SK-N-SH treated with all-trans-retinoic acid at 6 μM for 48 hours (cell line): ENCODE results near the gene TMEM107.

Experiments used
- RARB ChIP-seq: fragments of 250-450 bp; sonication (Bioruptor Pico); IDR thresholded peaks from 2 replicates; pipeline ENCODE4 v1.8.0; 2021; ENCODE audit warnings: mild to moderate bottlenecking, moderate library complexity
- SNAI2 ChIP-seq: fragments of 250-450 bp; sonication (Bioruptor Pico); IDR thresholded peaks from 2 replicates; pipeline ENCODE4 v1.5.0; 2020; ENCODE audit warnings: mild to moderate bottlenecking, moderate library complexity
- TOX ChIP-seq: fragments of 250-450 bp; sonication (Bioruptor Pico); IDR thresholded peaks from 2 replicates; pipeline ENCODE4 v1.8.0; 2021; ENCODE audit warnings: mild to moderate bottlenecking, moderate library complexity, borderline replicate concordance
- TF ChIP-seq, protein P1 (sequence below): fragments of 250-450 bp; sonication (Bioruptor Pico); IDR thresholded peaks from 2 replicates; pipeline ENCODE4 v1.8.0; 2020; ENCODE audit warnings: mild to moderate bottlenecking, moderate library complexity, borderline replicate concordance
- TF ChIP-seq, protein P2 (sequence below): fragments of 250-450 bp; sonication (Bioruptor Pico); IDR thresholded peaks from 2 replicates; pipeline ENCODE4 v1.8.0; 2021; ENCODE audit warnings: low read depth, mild to moderate bottlenecking, moderate library complexity, borderline replicate concordance

DNA sequence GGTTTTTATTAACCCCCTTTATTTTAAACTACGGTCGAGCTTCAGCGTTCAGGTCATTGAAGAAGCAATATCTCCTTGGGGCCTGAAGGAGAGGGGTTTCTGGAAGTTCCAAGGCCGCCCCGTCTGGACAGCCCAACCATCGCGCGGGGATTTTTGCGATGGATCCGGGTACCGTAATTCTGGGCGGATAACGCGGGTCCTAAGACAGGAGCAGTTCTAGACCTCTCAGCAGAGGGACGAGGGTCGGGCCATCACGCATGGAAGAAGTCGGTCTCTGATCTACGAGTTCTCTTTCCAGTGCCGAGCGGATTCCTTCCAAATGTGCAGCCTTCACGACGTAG, 10.2 kb upstream of the TMEM107 start:
- no peak for TF ChIP-seq SNAI2 (CRISPR knock-in tag)
- TF ChIP-seq RARB (CRISPR knock-in tag): no peak
- TF ChIP-seq TOX (CRISPR knock-in tag): no peak
- TF ChIP-seq, protein P1, sequence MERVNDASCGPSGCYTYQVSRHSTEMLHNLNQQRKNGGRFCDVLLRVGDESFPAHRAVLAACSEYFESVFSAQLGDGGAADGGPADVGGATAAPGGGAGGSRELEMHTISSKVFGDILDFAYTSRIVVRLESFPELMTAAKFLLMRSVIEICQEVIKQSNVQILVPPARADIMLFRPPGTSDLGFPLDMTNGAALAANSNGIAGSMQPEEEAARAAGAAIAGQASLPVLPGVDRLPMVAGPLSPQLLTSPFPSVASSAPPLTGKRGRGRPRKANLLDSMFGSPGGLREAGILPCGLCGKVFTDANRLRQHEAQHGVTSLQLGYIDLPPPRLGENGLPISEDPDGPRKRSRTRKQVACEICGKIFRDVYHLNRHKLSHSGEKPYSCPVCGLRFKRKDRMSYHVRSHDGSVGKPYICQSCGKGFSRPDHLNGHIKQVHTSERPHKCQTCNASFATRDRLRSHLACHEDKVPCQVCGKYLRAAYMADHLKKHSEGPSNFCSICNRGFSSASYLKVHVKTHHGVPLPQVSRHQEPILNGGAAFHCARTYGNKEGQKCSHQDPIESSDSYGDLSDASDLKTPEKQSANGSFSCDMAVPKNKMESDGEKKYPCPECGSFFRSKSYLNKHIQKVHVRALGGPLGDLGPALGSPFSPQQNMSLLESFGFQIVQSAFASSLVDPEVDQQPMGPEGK (CRISPR knock-in tag): no peak
- TF ChIP-seq, protein P2, sequence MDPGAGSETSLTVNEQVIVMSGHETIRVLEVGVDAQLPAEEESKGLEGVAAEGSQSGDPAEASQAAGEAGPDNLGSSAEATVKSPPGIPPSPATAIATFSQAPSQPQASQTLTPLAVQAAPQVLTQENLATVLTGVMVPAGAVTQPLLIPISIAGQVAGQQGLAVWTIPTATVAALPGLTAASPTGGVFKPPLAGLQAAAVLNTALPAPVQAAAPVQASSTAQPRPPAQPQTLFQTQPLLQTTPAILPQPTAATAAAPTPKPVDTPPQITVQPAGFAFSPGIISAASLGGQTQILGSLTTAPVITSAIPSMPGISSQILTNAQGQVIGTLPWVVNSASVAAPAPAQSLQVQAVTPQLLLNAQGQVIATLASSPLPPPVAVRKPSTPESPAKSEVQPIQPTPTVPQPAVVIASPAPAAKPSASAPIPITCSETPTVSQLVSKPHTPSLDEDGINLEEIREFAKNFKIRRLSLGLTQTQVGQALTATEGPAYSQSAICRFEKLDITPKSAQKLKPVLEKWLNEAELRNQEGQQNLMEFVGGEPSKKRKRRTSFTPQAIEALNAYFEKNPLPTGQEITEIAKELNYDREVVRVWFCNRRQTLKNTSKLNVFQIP (CRISPR knock-in tag): no peak
